Right renal cortex interstitium (tissue), 3 donors: ENCODE data around the gene CHST8. TPM values are rescaled to one million over a fixed set of nuclear protein-coding genes. Genes with fewer than 3 reads are reported as not detected.
"Not testable (repeated sequence)": the region's sequence is repeated elsewhere in the genome, so short reads cannot be mapped to it uniquely, and the experiment has no call there.

Source experiments
- DNase-seq, 3 donors: peaks; one replicate each; pipeline ENCODE4 v3.0.0-alpha.2; 2013; ENCODE audit warnings: low read depth in 3 of 3, low spot score in 2 of 3
- polyA plus RNA-seq, 3 donors: library from polyadenylated mRNA; unstranded; fragments of 120-200 nt; gene quantifications; one replicate each; pipeline ENCODE4 v1.2.1, GENCODE V29; 2013; ENCODE audit not compliant: insufficient read length in 3 of 3

Gene CHST8
- polyA plus RNA-seq, 3 donors = 0.12 to 0.27 (median 0.24) TPM

- DNase-seq = no peak
These were observed 4.9 kb upstream of the CHST8 start for GRCh38 chr19:33616857-33617256.

- not testable (repeated sequence) for DNase-seq
These were observed 3.4 kb upstream of the CHST8 start for GRCh38 chr19:33618363-33618762.

GRCh38 chr19:33618884-33619283, 2.9 kb upstream of the CHST8 start:
- no peak for DNase-seq

GRCh38 chr19:33620611-33621010, 1.1 kb upstream of the CHST8 start:
- no peak for DNase-seq

GRCh38 chr19:33621065-33621785, 528 bp upstream of the CHST8 start:
- no peak for DNase-seq

GRCh38 chr19:33622505-33622808, 704 bp downstream of the CHST8 start:
- DNase-seq = no peak

GRCh38 chr19:33622809-33623511, 1.2 kb downstream of the CHST8 start:
- DNase-seq = no peak

GRCh38 chr19:33624586-33624985, 2.8 kb downstream of the CHST8 start:
- DNase-seq = no peak

- no peak for DNase-seq
These were observed 5.8 kb downstream of the CHST8 start for GRCh38 chr19:33627526-33627925.

GRCh38 chr19:33627962-33628839, 6.4 kb downstream of the CHST8 start:
- DNase-seq = no peak

- no peak for DNase-seq
These were observed 7.4 kb downstream of the CHST8 start for GRCh38 chr19:33628921-33629825.

GRCh38 chr19:33629826-33630375, 8.1 kb downstream of the CHST8 start:
- no peak for DNase-seq

GRCh38 chr19:33630880-33631608, 9.3 kb downstream of the CHST8 start:
- DNase-seq = no peak

- no peak for DNase-seq
These were observed 9.8 kb downstream of the CHST8 start for GRCh38 chr19:33631609-33631973.

GRCh38 chr19:33634361-33635091, 12.8 kb downstream of the CHST8 start:
- DNase-seq = no peak

GRCh38 chr19:33638167-33639034, 16.6 kb downstream of the CHST8 start:
- no peak for DNase-seq

- DNase-seq = no peak
These were observed 17.4 kb downstream of the CHST8 start for GRCh38 chr19:33639035-33639681.
